GM20000 (cell line): Measurements from ENCODE around the gene TMEM91.

Experiments
- DNase-seq: peaks from one replicate; pipeline ENCODE4 v3.0.0; 2012; ENCODE audit warnings: low spot score
- CTCF ChIP-seq: IDR thresholded peaks from 2 replicates; pipeline ENCODE4 v1.5.1; 2012; ENCODE audit warnings: mild to moderate bottlenecking, control low read depth; ENCODE audit errors: extremely low read depth, missing control alignments

The TMEM91 gene

GRCh38 chr19:41391618-41392017, 15.3 kb downstream of the TMEM91 start:
- no peak for DNase-seq
- TF ChIP-seq CTCF: no peak

GRCh38 chr19:41392775-41393174, 16.4 kb downstream of the TMEM91 start:
- no peak for TF ChIP-seq CTCF

GRCh38 chr19:41395355-41395754, 19.0 kb downstream of the TMEM91 start:
- no peak for DNase-seq
- no peak for TF ChIP-seq CTCF

More at GRCh38 chr19:41392775-41393174, 16.4 kb downstream of the TMEM91 start:
- DNase-seq: no peak

GRCh38 chr19:41397086-41398049, 21.0 kb downstream of the TMEM91 start, which contains the start of the genes BCKDHA and EXOSC5:
Gene BCKDHA (plus strand): TSS chr19:41397818. CDS start chr19:41397828, 10 bp downstream.
Gene EXOSC5 (minus strand): TSS chr19:41397359. CDS start chr19:41397328, 31 bp downstream.
- TF ChIP-seq CTCF: no peak
- peak; percentile 97 for DNase-seq

GRCh38 chr19:41398050-41398418, 21.7 kb downstream of the TMEM91 start:
- no peak for DNase-seq
- TF ChIP-seq CTCF: no peak

- TF ChIP-seq CTCF: no peak
- DNase-seq: no peak
These were observed 22.3 kb downstream of the TMEM91 start for GRCh38 chr19:41398598-41398997.

GRCh38 chr19:41399091-41399490, 22.8 kb downstream of the TMEM91 start:
- no peak for DNase-seq
- no peak for TF ChIP-seq CTCF
